Ectodermal cell (in vitro differentiated cells): ENCODE data around the gene TRMT1L.

Source experiments
- H3K27ac ChIP-seq: 2 replicates; pipeline ENCODE4 v1.7.0; 2013; ENCODE audit warnings: mild to moderate bottlenecking, low read depth, low read length; ENCODE audit not compliant: insufficient read depth, poor library complexity, severe bottlenecking
- H3K27me3 ChIP-seq: 2 replicates; pipeline ENCODE4 v1.7.0; 2013; ENCODE audit warnings: mild to moderate bottlenecking, low read length; ENCODE audit not compliant: insufficient read depth, control insufficient read depth, poor library complexity, severe bottlenecking
- H3K36me3 ChIP-seq: one replicate; pipeline ENCODE4 v1.7.0; 2013; ENCODE audit warnings: low read length; ENCODE audit not compliant: control insufficient read depth, insufficient read depth
- H3K4me1 ChIP-seq: one replicate; pipeline ENCODE4 v1.7.0; 2013; ENCODE audit warnings: low read length; ENCODE audit not compliant: control insufficient read depth, insufficient read depth
- H3K4me3 ChIP-seq: 2 replicates; pipeline ENCODE4 v1.7.0; 2013; ENCODE audit warnings: low read depth, low read length, control low read depth; ENCODE audit not compliant: insufficient read depth
- H3K9me3 ChIP-seq: 2 replicates; pipeline ENCODE4 v1.7.0; 2013; ENCODE audit warnings: mild to moderate bottlenecking, low read length, moderate library complexity; ENCODE audit not compliant: control insufficient read depth
- WGBS, 2 experiments: methylation state at CpG; one replicate each; pipeline ENCODE4 v1.1.7; 2013; ENCODE audit warnings: missing lambda C conversion rate in 2 of 2; 5-methylcytosine and 5-hydroxymethylcytosine counted together

TRMT1L gene

DNA sequence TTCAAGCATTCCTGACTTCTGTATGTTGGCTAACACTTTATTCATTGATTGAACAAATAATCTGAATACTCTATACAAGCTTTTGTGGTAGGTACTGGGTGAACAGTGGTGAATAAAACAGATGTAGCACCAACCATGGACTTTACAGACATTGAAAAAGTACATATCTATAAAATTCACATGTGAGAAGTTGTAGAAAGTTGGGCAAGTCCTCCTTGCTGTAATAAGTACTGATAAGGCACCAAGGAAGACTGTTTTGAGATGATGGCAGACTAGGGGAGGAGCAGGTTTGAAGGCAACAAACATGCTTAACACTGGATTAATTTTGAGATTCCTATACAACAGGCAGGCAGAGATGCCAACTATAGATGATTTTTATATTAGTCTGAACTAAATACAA is 69.0 kb downstream of the TRMT1L start:
- Histone ChIP-seq H3K27me3 (no peaks in the 10 kb centered on the region), H3K36me3 (peaks cover 20% of the 10 kb centered on the region), H3K27ac (no peak overlapping the region)

DNA sequence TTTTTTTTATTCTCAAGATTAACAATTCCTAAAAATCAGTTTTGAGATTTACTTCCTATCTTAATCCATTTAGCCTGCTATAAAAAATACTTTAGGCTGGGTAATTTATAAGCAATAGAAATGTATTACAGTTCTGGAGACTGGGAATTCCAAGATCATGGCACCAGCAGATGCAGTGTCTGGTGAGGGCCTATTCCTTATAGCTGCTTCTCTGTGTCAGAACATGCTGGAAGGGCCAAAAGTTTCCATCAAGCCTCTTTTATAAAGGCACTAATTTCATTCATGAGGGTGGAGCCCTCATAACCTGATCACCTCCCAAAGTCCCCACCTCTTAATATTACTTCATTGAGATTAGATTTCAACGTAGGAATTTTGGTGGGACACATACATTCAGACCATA is 69.7 kb downstream of the TRMT1L start:
- no peaks in the 10 kb centered on the region for H3K9me3 ChIP-seq
- H3K27ac ChIP-seq, result no peak overlapping the region
- H3K36me3 ChIP-seq, result peaks cover 19% of the 10 kb centered on the region
- no peak overlapping the region for H3K4me3 ChIP-seq
- WGBS, 2 experiments, result 96 to 98% methylated on average over 1 of the region's 1 CpG
- no peaks in the 10 kb centered on the region for H3K4me1 ChIP-seq
- H3K27me3 ChIP-seq, result no peaks in the 10 kb centered on the region

More for the DNA sequence above, 69.0 kb downstream of the TRMT1L start:
- no peak overlapping the region for H3K4me3 ChIP-seq
- H3K4me1 ChIP-seq, result no peaks in the 10 kb centered on the region
- H3K9me3 ChIP-seq, result no peaks in the 10 kb centered on the region

DNA sequence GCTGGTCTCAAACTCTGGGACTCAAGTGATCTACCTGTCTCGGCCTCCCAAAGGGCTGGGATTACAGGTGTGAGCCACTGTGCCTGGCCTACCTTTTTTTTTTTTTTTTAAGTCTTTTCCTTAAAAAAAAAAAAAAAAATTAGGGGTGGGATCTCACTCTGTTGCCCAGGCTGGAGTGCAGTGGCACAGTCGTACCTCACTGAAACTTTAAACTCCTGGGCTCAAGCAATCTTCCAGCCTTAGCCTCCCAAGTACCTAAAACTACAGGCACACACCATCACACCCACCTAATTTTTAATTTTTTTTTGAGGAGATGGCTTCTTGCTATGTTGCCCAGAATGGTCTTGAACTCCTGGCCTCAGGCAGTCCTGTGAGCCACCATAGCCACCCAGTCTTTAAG is 72.9 kb downstream of the TRMT1L start:
- peaks cover 7% of the 10 kb centered on the region for H3K36me3 ChIP-seq
- 91 to 98% methylated on average over 2 of the region's 2 CpGs for WGBS, 2 experiments
- H3K27me3 ChIP-seq, result no peaks in the 10 kb centered on the region
- no peaks in the 10 kb centered on the region for H3K9me3 ChIP-seq
- no peak overlapping the region for H3K27ac ChIP-seq
- H3K4me3 ChIP-seq, result no peak overlapping the region
- no peaks in the 10 kb centered on the region for H3K4me1 ChIP-seq

DNA sequence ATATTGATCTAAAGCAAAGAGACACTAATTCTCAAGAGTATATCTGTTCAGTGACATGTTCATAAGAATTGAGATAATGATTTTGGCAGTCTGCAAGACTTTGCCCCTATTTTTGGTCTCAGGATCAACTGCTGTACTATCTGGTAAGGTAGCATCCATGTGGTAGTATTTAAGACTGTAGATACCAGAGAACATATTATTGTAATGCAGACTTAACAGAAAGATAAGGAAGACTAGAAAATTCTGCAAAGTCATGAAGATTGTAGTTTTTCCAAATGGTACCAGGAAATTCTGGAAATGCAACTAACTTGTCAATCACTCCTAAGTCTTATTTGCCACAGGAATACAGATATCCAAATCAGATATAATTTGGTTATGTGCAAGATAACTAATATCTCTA is 76.3 kb downstream of the TRMT1L start:
- Histone ChIP-seq H3K36me3 (no peaks in the 10 kb centered on the region), H3K4me3 (no peak overlapping the region), H3K9me3 (no peaks in the 10 kb centered on the region), H3K27ac (no peak overlapping the region), H3K27me3 (no peaks in the 10 kb centered on the region), H3K4me1 (no peaks in the 10 kb centered on the region)

DNA sequence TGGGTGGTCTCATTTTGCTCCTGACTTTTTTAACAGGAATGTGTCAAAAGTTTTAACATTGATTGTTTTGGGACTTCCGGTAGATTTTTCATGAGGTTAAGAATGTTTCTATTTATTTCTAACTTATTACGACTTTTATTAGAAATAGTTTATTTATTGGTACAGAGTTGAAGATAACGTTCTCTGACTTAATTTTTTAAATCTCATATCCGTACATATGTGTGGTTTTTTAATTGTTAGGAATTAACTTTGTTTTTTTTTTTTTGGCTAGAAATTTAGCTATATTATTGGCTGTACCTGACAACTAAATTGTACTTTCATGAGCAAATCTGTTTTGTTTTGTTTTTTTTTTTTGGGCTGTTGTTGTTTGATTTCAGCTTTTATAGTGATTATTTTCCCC is 79.4 kb downstream of the TRMT1L start:
- no peaks in the 10 kb centered on the region for H3K9me3 ChIP-seq
- H3K27ac ChIP-seq, result no peak overlapping the region
- no peak overlapping the region for H3K4me3 ChIP-seq
- no peaks in the 10 kb centered on the region for H3K36me3 ChIP-seq
- no peaks in the 10 kb centered on the region for H3K4me1 ChIP-seq
- H3K27me3 ChIP-seq, result no peaks in the 10 kb centered on the region
- WGBS, 2 experiments, result 93 to 95% methylated on average over 2 to 3 of the region's 4 CpGs

DNA sequence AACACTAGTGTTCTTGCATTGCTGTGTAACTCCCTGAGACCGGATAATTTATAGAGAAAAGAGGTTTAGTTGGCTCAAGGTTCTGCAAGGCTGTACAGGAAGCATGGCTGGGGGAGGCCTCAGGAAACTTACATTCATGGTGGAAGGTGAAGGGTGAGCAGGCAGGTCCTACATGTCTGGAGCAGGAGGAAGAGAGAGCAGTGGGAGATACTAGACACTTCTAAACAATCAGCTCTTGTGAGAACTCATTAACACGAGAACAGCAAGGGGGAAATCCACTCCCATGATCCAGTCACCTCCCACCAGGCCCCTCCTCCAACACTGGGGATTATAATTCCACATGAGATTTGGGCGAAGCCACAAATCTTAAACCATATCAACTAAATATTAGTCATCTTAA is 81.3 kb downstream of the TRMT1L start:
- Histone ChIP-seq H3K27ac (no peak overlapping the region), H3K9me3 (no peaks in the 10 kb centered on the region)
- WGBS, 2 experiments, result 75 to 91% methylated on average over 3 of the region's 3 CpGs

DNA sequence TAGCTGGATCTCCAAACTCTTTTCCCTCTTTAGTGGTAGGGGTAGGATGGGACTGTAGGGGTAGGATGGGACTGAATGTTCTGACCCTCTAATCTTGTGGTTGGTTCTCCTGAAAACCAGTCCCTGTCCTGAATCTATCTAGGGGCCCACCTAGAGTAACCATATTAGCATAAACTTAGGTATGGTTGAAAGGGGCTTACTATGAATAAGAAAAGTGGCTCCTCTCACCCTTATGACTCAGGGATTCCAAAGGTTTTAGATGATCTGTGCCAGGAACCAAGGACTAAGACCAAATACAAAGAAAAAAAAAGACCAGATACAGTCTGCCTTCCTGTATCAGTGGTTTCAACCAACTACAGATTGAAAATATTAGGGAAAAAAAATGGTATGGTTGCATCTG is 82.4 kb downstream of the TRMT1L start:
- Histone ChIP-seq H3K27ac (no peak overlapping the region), H3K36me3 (no peaks in the 10 kb centered on the region), H3K27me3 (no peaks in the 10 kb centered on the region), H3K4me1 (no peaks in the 10 kb centered on the region), H3K4me3 (no peak overlapping the region), H3K9me3 (no peaks in the 10 kb centered on the region)

More for the DNA sequence above, 81.3 kb downstream of the TRMT1L start:
- no peaks in the 10 kb centered on the region for H3K4me1 ChIP-seq
- no peaks in the 10 kb centered on the region for H3K36me3 ChIP-seq
- no peaks in the 10 kb centered on the region for H3K27me3 ChIP-seq
- H3K4me3 ChIP-seq, result no peak overlapping the region

DNA sequence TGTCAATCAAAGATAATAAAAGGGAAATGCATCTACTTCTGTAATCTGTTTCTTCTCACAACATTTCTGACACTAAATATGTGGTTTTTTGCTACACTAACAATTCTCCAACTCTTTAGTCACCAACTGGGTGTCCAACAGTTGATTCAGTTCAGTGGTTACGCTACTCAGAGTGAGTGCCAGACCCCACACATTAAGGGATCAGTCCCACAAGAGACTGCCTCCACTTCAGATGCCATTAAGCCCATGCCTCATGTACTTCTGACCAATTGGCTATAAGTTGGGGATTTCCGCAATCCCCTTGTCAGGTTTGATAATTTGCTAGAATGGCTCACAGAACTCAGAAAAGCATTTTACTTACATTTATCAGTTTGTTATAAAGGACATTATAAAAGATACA is 83.0 kb downstream of the TRMT1L start:
- no peaks in the 10 kb centered on the region for H3K27me3 ChIP-seq
- H3K4me3 ChIP-seq, result no peak overlapping the region
- no peaks in the 10 kb centered on the region for H3K36me3 ChIP-seq
- no peaks in the 10 kb centered on the region for H3K9me3 ChIP-seq
- WGBS, 2 experiments, result 89 to 94% methylated on average over 2 of the region's 2 CpGs
- no peaks in the 10 kb centered on the region for H3K4me1 ChIP-seq
- no peak overlapping the region for H3K27ac ChIP-seq

DNA sequence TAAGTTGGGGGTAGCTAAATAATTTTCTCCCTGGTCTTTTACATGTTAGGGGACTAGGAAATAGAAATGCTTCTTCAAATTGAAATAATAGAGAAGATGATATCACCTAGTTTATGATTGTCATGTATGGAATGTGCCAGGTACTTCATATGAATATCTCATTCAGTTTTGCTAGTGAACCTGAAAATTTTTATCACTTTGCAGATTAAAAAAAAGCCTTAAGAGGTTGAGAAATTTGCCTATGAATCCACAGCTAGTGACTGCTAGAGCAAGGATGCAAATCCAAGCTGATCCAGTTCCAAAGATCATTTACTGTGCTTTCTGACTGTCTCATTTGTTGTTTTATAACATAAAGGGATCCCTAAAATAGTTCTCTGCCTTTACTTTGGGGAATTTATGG is 86.7 kb downstream of the TRMT1L start:
- no peaks in the 10 kb centered on the region for H3K4me1 ChIP-seq
- H3K27ac ChIP-seq, result no peak overlapping the region
- H3K9me3 ChIP-seq, result no peaks in the 10 kb centered on the region
- H3K27me3 ChIP-seq, result no peaks in the 10 kb centered on the region
- H3K4me3 ChIP-seq, result no peak overlapping the region
- H3K36me3 ChIP-seq, result no peaks in the 10 kb centered on the region

DNA sequence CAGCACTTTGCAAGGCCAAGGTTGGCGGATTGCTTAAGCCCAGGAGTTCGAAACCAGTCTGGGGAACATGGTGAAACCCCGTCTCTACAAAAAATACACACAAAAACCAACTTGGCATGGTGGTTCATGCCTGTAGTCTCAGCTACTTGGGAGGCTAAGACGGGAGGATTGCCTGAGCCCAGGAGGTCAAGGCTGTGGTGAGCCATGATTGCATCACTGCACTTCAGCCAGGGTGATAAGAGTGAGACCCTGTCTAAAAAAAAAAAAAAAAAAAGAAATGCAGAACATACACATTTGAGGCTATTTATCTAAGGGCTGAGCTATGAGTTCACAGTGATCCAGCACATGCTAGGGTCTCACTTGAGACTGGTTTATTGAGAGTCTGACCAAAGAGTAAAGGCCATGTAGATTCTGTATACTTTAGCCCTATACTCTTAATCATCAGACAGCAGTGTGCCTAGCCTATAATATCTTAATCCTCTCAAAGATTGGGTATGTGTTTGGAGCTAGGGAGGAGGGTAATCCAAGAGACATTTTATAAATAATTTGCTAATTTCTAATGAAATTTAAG is 87.5 kb downstream of the TRMT1L start:
- no peaks in the 10 kb centered on the region for H3K4me1 ChIP-seq
- peaks cover 3% of the 10 kb centered on the region for H3K36me3 ChIP-seq
- H3K9me3 ChIP-seq, result no peaks in the 10 kb centered on the region
- H3K4me3 ChIP-seq, result no peak overlapping the region
- 92 to 96% methylated on average over 4 of the region's 4 CpGs for WGBS, 2 experiments
- H3K27ac ChIP-seq, result no peak overlapping the region
- no peaks in the 10 kb centered on the region for H3K27me3 ChIP-seq

DNA sequence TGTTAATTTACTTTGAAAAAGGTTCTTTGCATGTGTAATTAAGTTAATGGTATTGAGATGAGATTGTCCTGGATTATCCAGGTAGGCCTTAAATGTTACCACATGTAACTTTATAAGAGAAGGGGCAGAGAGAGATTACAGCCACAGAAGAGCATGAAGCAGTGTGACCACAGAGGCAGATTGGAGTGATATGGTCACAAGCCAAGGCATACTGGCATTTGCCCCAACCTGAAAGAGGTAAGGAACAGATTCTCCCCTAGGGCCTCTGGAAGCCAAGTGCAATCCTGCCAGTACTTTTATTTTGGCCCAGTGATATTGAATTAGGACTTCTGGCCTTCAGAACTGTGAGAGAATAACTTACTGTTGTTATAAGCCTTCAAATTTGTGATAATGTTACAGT is 88.4 kb downstream of the TRMT1L start:
- Histone ChIP-seq H3K4me3 (no peak overlapping the region), H3K4me1 (no peaks in the 10 kb centered on the region), H3K9me3 (no peaks in the 10 kb centered on the region), H3K36me3 (peaks cover 5% of the 10 kb centered on the region), H3K27ac (no peak overlapping the region), H3K27me3 (no peaks in the 10 kb centered on the region)
